ENCODE results near the gene PCDH20.

Gene PCDH20

DNA sequence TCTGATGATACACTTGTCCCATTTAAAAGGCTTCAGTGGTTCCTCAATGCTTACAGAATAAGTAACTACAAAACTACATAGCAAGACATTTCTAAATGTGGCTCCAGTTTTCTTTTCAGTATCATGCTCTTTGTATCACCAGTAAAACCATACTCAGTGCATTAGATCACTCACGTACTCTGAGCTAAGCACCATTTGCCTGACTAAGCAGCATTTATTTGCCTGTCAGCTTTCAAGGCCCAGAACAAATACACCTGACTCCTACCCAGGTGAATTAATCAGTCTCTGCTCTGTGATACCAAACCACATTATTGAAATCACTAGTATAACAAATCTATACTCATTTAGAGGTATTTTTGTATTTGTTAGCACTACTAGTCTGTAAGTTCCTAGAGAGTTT, 47.4 kb upstream of the PCDH20 start:
- H3K9me3 ChIP-seq (ENCODE audit: control insufficient read depth, insufficient read depth, low read depth, low read length), result no peaks in the 10 kb centered on the region
- no peaks in the 10 kb centered on the region for H3K36me3 ChIP-seq (ENCODE audit: control insufficient read depth in 2 of 2, insufficient read depth in 1 of 2, low read length in 2 of 2)
- ChIA-PET POLR2A (no interaction called here), CTCF (no interaction called here)
- H3K27ac ChIP-seq (ENCODE audit: extremely low read depth, low read depth, low read length), result no peak overlapping the region
- no peaks in the 10 kb centered on the region for H3K4me1 ChIP-seq (ENCODE audit: control insufficient read depth, insufficient read depth, low read length)
- no peak overlapping the region for H3K4me3 ChIP-seq (ENCODE audit: low read depth, low read length)
- no peak for TF ChIP-seq SP7 (tag by site-specific recombination; IDR thresholded peaks at IDR 0.05)

DNA sequence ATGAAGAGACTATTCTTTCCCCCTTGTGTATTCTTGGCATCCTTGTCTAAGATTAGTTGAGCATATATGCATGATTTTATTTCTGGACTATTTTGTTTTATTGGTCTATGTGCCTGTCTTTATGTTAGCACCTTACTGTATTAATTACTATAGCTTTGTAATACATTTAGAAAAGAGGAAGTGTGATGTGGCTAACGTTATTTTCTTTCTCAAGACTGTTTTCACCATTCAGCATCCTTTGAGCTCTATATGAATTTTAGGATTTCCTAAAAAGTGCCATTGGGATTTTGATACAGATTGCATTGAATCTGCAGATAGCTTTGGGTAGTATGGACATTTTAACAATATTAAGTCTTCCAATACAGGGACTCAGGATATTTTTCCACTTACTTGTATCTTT, 37.5 kb upstream of the PCDH20 start:
- H3K4me1 ChIP-seq (ENCODE audit: control insufficient read depth, insufficient read depth, low read length), result no peaks in the 10 kb centered on the region
- no peaks in the 10 kb centered on the region for H3K36me3 ChIP-seq (ENCODE audit: control insufficient read depth in 2 of 2, insufficient read depth in 1 of 2, low read length in 2 of 2)
- ChIA-PET CTCF (no interaction called here), POLR2A (no interaction called here)
- H3K9me3 ChIP-seq (ENCODE audit: control insufficient read depth, insufficient read depth, low read depth, low read length), result no peaks in the 10 kb centered on the region
- H3K4me3 ChIP-seq (ENCODE audit: low read depth, low read length), result no peak overlapping the region
- TF ChIP-seq ZNF555 (tag by site-specific recombination; conservative IDR thresholded peaks at IDR 0.05), result no peak
- no peak for TF ChIP-seq ZNF785 (tag by site-specific recombination; IDR thresholded peaks at IDR 0.05)
- TF ChIP-seq, protein P1, sequence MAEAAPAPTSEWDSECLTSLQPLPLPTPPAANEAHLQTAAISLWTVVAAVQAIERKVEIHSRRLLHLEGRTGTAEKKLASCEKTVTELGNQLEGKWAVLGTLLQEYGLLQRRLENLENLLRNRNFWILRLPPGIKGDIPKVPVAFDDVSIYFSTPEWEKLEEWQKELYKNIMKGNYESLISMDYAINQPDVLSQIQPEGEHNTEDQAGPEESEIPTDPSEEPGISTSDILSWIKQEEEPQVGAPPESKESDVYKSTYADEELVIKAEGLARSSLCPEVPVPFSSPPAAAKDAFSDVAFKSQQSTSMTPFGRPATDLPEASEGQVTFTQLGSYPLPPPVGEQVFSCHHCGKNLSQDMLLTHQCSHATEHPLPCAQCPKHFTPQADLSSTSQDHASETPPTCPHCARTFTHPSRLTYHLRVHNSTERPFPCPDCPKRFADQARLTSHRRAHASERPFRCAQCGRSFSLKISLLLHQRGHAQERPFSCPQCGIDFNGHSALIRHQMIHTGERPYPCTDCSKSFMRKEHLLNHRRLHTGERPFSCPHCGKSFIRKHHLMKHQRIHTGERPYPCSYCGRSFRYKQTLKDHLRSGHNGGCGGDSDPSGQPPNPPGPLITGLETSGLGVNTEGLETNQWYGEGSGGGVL (tag by site-specific recombination; IDR thresholded peaks at IDR 0.05), result no peak
- no peak for TF ChIP-seq ZNF37A (tag by site-specific recombination; IDR thresholded peaks at IDR 0.05)
- TF ChIP-seq ZNF514 (tag by site-specific recombination; IDR thresholded peaks at IDR 0.05), result no peak
- TF ChIP-seq, protein P2, sequence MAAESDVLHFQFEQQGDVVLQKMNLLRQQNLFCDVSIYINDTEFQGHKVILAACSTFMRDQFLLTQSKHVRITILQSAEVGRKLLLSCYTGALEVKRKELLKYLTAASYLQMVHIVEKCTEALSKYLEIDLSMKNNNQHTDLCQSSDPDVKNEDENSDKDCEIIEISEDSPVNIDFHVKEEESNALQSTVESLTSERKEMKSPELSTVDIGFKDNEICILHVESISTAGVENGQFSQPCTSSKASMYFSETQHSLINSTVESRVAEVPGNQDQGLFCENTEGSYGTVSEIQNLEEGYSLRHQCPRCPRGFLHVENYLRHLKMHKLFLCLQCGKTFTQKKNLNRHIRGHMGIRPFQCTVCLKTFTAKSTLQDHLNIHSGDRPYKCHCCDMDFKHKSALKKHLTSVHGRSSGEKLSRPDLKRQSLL (tag by site-specific recombination; IDR thresholded peaks at IDR 0.05), result no peak
- no peak for TF ChIP-seq GFI1B (tag by site-specific recombination; IDR thresholded peaks at IDR 0.05)
- no peak for TF ChIP-seq ZNF521 (tag by site-specific recombination; IDR thresholded peaks at IDR 0.05)
- no peak for TF ChIP-seq TRIM28 (IDR thresholded peaks at IDR 0.05; ENCODE audit: borderline replicate concordance, low read length)
- TF ChIP-seq, protein P3, sequence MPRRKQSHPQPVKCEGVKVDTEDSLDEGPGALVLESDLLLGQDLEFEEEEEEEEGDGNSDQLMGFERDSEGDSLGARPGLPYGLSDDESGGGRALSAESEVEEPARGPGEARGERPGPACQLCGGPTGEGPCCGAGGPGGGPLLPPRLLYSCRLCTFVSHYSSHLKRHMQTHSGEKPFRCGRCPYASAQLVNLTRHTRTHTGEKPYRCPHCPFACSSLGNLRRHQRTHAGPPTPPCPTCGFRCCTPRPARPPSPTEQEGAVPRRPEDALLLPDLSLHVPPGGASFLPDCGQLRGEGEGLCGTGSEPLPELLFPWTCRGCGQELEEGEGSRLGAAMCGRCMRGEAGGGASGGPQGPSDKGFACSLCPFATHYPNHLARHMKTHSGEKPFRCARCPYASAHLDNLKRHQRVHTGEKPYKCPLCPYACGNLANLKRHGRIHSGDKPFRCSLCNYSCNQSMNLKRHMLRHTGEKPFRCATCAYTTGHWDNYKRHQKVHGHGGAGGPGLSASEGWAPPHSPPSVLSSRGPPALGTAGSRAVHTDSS (tag by site-specific recombination; IDR thresholded peaks at IDR 0.05), result no peak
- H3K27ac ChIP-seq (ENCODE audit: extremely low read depth, low read depth, low read length), result no peak overlapping the region

DNA sequence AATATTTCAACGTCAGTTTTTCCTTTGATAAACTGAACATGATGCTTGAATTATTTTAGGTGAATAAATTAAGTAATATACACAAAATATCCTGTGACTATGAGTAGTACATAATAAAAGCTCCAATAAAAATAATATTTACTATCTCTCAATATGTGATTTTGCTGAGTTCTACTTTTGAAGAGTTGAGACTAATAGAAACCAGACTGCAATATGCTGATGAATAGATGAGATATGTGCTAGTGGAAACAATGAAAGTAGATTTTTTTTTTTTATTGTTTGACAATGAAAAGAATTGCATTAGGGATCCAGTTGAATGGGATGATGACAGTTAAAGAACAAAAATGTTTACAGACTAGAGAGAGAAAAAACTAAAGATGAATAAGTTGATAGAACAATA, 16.4 kb upstream of the PCDH20 start:
- ChIA-PET CTCF (no interaction called here), POLR2A (no interaction called here)
- Histone ChIP-seq H3K4me3 (ENCODE audit: low read depth, low read length) (no peak overlapping the region), H3K4me1 (ENCODE audit: control insufficient read depth, insufficient read depth, low read length) (no peaks in the 10 kb centered on the region), H3K9me3 (ENCODE audit: control insufficient read depth, insufficient read depth, low read depth, low read length) (no peaks in the 10 kb centered on the region), H3K36me3 (ENCODE audit: control insufficient read depth in 2 of 2, insufficient read depth in 1 of 2, low read length in 2 of 2) (no peaks in the 10 kb centered on the region), H3K27ac (ENCODE audit: extremely low read depth, low read depth, low read length) (no peak overlapping the region)
- TF ChIP-seq, protein P4, sequence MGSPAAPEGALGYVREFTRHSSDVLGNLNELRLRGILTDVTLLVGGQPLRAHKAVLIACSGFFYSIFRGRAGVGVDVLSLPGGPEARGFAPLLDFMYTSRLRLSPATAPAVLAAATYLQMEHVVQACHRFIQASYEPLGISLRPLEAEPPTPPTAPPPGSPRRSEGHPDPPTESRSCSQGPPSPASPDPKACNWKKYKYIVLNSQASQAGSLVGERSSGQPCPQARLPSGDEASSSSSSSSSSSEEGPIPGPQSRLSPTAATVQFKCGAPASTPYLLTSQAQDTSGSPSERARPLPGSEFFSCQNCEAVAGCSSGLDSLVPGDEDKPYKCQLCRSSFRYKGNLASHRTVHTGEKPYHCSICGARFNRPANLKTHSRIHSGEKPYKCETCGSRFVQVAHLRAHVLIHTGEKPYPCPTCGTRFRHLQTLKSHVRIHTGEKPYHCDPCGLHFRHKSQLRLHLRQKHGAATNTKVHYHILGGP (tag by site-specific recombination; IDR thresholded peaks at IDR 0.05), result no peak
- TF ChIP-seq ZNF571 (tag by site-specific recombination; IDR thresholded peaks at IDR 0.05) (no peak), SETDB1 (IDR thresholded peaks at IDR 0.05; ENCODE audit: insufficient read length, low read length) (no peak), ZNF155 (tag by site-specific recombination; IDR thresholded peaks at IDR 0.05) (no peak), SP7 (tag by site-specific recombination; IDR thresholded peaks at IDR 0.05) (no peak), ZNF777 (tag by site-specific recombination; IDR thresholded peaks at IDR 0.05; ENCODE audit: borderline replicate concordance) (no peak), HOXD13 (CRISPR knock-in tag; IDR thresholded peaks at IDR 0.05; ENCODE audit: borderline replicate concordance) (no peak), ZNF239 (tag by site-specific recombination; IDR thresholded peaks at IDR 0.05) (no peak), ZNF423 (tag by site-specific recombination; IDR thresholded peaks at IDR 0.05) (no peak), ZNF621 (tag by site-specific recombination; IDR thresholded peaks at IDR 0.05) (no peak), MYNN (tag by site-specific recombination; IDR thresholded peaks at IDR 0.05; ENCODE audit: borderline replicate concordance) (no peak), KLF1 (tag by site-specific recombination; IDR thresholded peaks at IDR 0.05) (no peak), REPIN1 (tag by site-specific recombination; IDR thresholded peaks at IDR 0.05; ENCODE audit: low read depth) (no peak), MEIS1 (CRISPR knock-in tag; IDR thresholded peaks at IDR 0.05; ENCODE audit: borderline replicate concordance) (no peak)
- TF ChIP-seq, protein P5, sequence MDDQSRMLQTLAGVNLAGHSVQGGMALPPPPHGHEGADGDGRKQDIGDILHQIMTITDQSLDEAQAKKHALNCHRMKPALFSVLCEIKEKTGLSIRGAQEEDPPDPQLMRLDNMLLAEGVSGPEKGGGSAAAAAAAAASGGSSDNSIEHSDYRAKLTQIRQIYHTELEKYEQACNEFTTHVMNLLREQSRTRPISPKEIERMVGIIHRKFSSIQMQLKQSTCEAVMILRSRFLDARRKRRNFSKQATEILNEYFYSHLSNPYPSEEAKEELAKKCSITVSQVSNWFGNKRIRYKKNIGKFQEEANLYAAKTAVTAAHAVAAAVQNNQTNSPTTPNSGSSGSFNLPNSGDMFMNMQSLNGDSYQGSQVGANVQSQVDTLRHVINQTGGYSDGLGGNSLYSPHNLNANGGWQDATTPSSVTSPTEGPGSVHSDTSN (CRISPR knock-in tag; IDR thresholded peaks at IDR 0.05), result no peak

Data from HEK293 (cell line).